LNCaP clone FGC (cell line): ENCODE data around the gene C4orf17.
"Not testable (repeated sequence)": the region's sequence is repeated elsewhere in the genome, so short reads cannot be mapped to it uniquely, and the experiment has no call there.

Experiments
- DNase-seq: peaks from one replicate; pipeline ENCODE4 v3.0.0-alpha.2; 2011; ENCODE audit warnings: low read depth
- H3K4me3 ChIP-seq: 2 replicates; pipeline ENCODE4 v1.5.1; 2011; ENCODE audit warnings: mild to moderate bottlenecking, low read depth, low read length, control low read depth
- CTCF ChIP-seq: IDR thresholded peaks from 2 replicates; pipeline ENCODE4 v1.5.1; 2012; ENCODE audit warnings: mild to moderate bottlenecking; ENCODE audit not compliant: control insufficient read depth, insufficient read depth; ENCODE audit errors: extremely low read depth

Gene C4orf17

GRCh38 chr4:99471349-99471748, 39.5 kb upstream of the C4orf17 start:
- no peak for TF ChIP-seq CTCF
- no peak overlapping the region for H3K4me3 ChIP-seq
- DNase-seq, result no peak

GRCh38 chr4:99471896-99472295, 38.9 kb upstream of the C4orf17 start:
- no peak for TF ChIP-seq CTCF
- no peak overlapping the region for H3K4me3 ChIP-seq
- DNase-seq, result no peak

GRCh38 chr4:99473131-99473530, 37.7 kb upstream of the C4orf17 start:
- H3K4me3 ChIP-seq, result no peak overlapping the region
- DNase-seq, result no peak
- TF ChIP-seq CTCF, result no peak

GRCh38 chr4:99483636-99484035, 27.2 kb upstream of the C4orf17 start:
- no peak for DNase-seq
- TF ChIP-seq CTCF, result no peak
- H3K4me3 ChIP-seq, result no peak overlapping the region

- TF ChIP-seq CTCF, result no peak
- H3K4me3 ChIP-seq, result no peak overlapping the region
- DNase-seq, result no peak
These were observed 25.6 kb upstream of the C4orf17 start for GRCh38 chr4:99485212-99485611.

GRCh38 chr4:99486648-99487047, 24.2 kb upstream of the C4orf17 start:
- not testable (repeated sequence) for DNase-seq, H3K4me3 ChIP-seq

GRCh38 chr4:99490286-99490685, 20.5 kb upstream of the C4orf17 start:
- no peak for TF ChIP-seq CTCF
- H3K4me3 ChIP-seq, result no peak overlapping the region
- no peak for DNase-seq
